Erythroblast (primary cell): ENCODE measurements around the gene ASAP2.

Experiments
- GATA1 ChIP-seq: IDR thresholded peaks from 2 replicates; pipeline ENCODE4 v1.6.1; 2011; ENCODE audit warnings: low read depth, mild to moderate bottlenecking, control low read depth, low read length, moderate library complexity
- POLR2A ChIP-seq: IDR thresholded peaks from 2 replicates; pipeline ENCODE4 v1.6.1; 2011; ENCODE audit warnings: mild to moderate bottlenecking, low read length

DNA sequence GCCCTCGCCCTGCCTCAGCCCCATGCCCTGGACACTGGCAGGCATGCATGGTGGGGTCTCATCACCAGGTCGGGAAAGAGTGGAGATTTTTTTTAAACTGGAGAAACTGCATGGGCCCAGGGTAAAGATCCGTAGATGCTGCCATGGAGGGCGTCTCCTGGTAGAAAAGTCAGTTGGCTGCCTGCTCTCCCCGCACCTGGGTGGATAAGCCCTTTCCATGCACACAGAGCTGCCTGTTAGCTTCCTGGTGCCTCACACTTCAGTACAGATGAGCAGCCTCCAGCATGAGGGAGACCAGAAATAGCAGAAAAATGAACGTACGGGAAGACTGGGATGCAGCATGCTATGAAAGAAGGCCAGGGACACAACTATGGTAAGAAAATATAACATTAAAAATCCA lies 92.0 kb downstream of the ASAP2 start:
- TF ChIP-seq POLR2A (no peak), GATA1 (no peak)
